ENCODE results near the gene LHFPL2. TPM values are rescaled to one million over a fixed set of nuclear protein-coding genes. Genes with fewer than 3 reads are reported as not detected.
A peak's percentile ranks its signal among the peaks of the same experiment; 100 is the strongest.

The LHFPL2 gene
- total RNA-seq, 4 donors from 2014 or later, result 10.3 to 11.6 (median 10.8) TPM

- Histone ChIP-seq H3K36me3 (no peaks in the 10 kb centered on the region), H3K4me3 (no peak overlapping the region), H3K9me3 (no peaks in the 10 kb centered on the region), H3K4me1 (peaks cover 23% of the 10 kb centered on the region), H3K27me3 (no peaks in the 10 kb centered on the region), H3K27ac (no peak overlapping the region)
- WGBS, result 89% methylated on average over 2 of the region's 2 CpGs
- DNase-seq (ENCODE audit: low spot score in 2 of 2), result no peak
- no peak for TF ChIP-seq EP300 (IDR thresholded peaks at IDR 0.05)
- no peak for TF ChIP-seq POLR2A (IDR thresholded peaks at IDR 0.05)
- no peak for TF ChIP-seq CTCF (IDR thresholded peaks at IDR 0.05)
These were observed 127.1 kb downstream of the LHFPL2 start for GRCh38 chr5:78521455-78521854.

DNA sequence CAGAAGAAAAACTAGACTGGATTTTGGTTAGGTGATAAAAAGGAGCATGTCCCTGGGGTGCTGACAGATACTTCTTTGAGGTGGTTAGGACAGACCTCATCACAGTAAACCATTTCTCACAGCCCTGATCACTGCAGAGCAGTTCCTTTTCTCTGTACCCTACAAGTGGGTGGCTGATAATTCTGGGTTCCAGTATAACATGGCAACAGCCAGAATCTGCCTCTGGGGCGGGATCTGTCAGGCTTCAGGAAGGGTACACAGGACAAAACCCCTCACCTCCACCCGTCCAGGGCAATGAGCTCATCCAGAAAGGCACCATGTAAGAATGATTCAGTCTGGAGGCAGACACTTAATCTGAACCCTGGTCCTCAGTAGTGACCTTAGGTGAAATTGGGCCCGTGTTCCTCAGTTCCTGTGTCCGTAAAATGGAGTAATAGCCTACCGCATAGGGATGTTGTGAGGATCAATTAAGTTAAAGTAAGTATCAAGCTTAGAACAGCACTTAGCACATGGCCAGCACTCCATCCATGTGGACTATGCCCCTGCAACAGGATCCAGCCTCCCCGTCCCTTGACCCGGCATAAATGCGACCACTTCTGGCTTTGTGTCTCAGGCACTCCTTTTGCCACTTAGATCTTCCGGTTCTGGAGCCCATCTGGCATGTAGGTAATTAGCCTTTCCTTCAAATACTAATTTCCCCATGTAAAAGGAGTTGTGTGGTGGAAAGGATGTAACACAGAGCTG lies 129.2 kb downstream of the LHFPL2 start:
- Histone ChIP-seq H3K27ac (peak overlapping the region; percentile 55), H3K4me3 (no peak overlapping the region), H3K9me3 (no peaks in the 10 kb centered on the region), H3K27me3 (no peaks in the 10 kb centered on the region), H3K4me1 (peaks cover 11% of the 10 kb centered on the region), H3K36me3 (no peaks in the 10 kb centered on the region)
- no peak for DNase-seq (ENCODE audit: low spot score in 2 of 2)
- WGBS, result 84% methylated on average over 9 of the region's 9 CpGs
- TF ChIP-seq CTCF (IDR thresholded peaks at IDR 0.05) (no peak), POLR2A (IDR thresholded peaks at IDR 0.05) (no peak), EP300 (IDR thresholded peaks at IDR 0.05) (no peak), POLR2AphosphoS5 (IDR thresholded peaks at IDR 0.05) (no peak)

GRCh38 chr5:78518365-78519197 lies 130.0 kb downstream of the LHFPL2 start:
- Histone ChIP-seq H3K27me3 (no peaks in the 10 kb centered on the region), H3K4me3 (no peak overlapping the region), H3K9me3 (no peaks in the 10 kb centered on the region), H3K4me1 (peaks cover 5% of the 10 kb centered on the region), H3K36me3 (no peaks in the 10 kb centered on the region), H3K27ac (peak overlapping the region; percentile 55)
- DNase-seq (ENCODE audit: low spot score in 2 of 2), result no peak
- TF ChIP-seq EP300 (IDR thresholded peaks at IDR 0.05), result no peak
- TF ChIP-seq POLR2A (IDR thresholded peaks at IDR 0.05), result no peak
- no peak for TF ChIP-seq CTCF (IDR thresholded peaks at IDR 0.05)
- TF ChIP-seq POLR2AphosphoS5 (IDR thresholded peaks at IDR 0.05), result no peak
- WGBS, result 62% methylated on average over 14 of the region's 14 CpGs

- 92% methylated on average over 3 of the region's 3 CpGs for WGBS
- no peaks in the 10 kb centered on the region for H3K9me3 ChIP-seq
- H3K27ac ChIP-seq, result no peak overlapping the region
- H3K36me3 ChIP-seq, result no peaks in the 10 kb centered on the region
- no peak for DNase-seq (ENCODE audit: low spot score in 2 of 2)
- peaks cover 9% of the 10 kb centered on the region for H3K4me1 ChIP-seq
- H3K27me3 ChIP-seq, result no peaks in the 10 kb centered on the region
- TF ChIP-seq CTCF (IDR thresholded peaks at IDR 0.05), result no peak
- TF ChIP-seq POLR2AphosphoS5 (IDR thresholded peaks at IDR 0.05), result no peak
- no peak for TF ChIP-seq POLR2A (IDR thresholded peaks at IDR 0.05)
- no peak for TF ChIP-seq EP300 (IDR thresholded peaks at IDR 0.05)
- no peak overlapping the region for H3K4me3 ChIP-seq
These were observed 132.9 kb downstream of the LHFPL2 start for GRCh38 chr5:78515670-78516069.

Data from suprapubic skin (tissue), 4 donors.